CD4-positive, alpha-beta T cell treated with Interleukin-4 for 1 hour (primary cell): ENCODE data around the gene JUND.

Experiments
- DNase-seq, 2 donors: peaks; one replicate each; pipeline ENCODE4 v3.0.0-alpha.2; 2020 to 2022

Gene JUND

GRCh38 chr19:18308051-18308947, 26.9 kb upstream of the JUND start:
- no peak for DNase-seq

- DNase-seq, result peak; percentile 53 to 70
These were observed 25.9 kb upstream of the JUND start for GRCh38 chr19:18307271-18307681.

- no peak for DNase-seq
These were observed 25.5 kb upstream of the JUND start for GRCh38 chr19:18306888-18307260.

- no peak for DNase-seq
These were observed 24.9 kb upstream of the JUND start for GRCh38 chr19:18306209-18306887.

- peak; percentile 85 to 87 for DNase-seq
These were observed 23.3 kb upstream of the JUND start for GRCh38 chr19:18304458-18305310.

- DNase-seq, result no peak
These were observed 22.7 kb upstream of the JUND start for GRCh38 chr19:18304208-18304457.

- DNase-seq, result no peak
These were observed 20.3 kb upstream of the JUND start for GRCh38 chr19:18301718-18302111.

- DNase-seq, result peak in 1 of 2 donors; percentile 42
These were observed 19.7 kb upstream of the JUND start for GRCh38 chr19:18300930-18301717.

- DNase-seq, result no peak
These were observed 18.2 kb upstream of the JUND start for GRCh38 chr19:18299654-18300053.

GRCh38 chr19:18298601-18299000, 17.2 kb upstream of the JUND start:
- DNase-seq, result no peak

GRCh38 chr19:18297308-18297707, 15.9 kb upstream of the JUND start:
- no peak for DNase-seq

- DNase-seq, result no peak
These were observed 13.6 kb upstream of the JUND start for GRCh38 chr19:18295034-18295451.

GRCh38 chr19:18294467-18294864, 13.0 kb upstream of the JUND start:
- DNase-seq, result peak; percentile 94 to 95

GRCh38 chr19:18293642-18294466, 12.4 kb upstream of the JUND start:
- no peak for DNase-seq

GRCh38 chr19:18292810-18293641, 11.6 kb upstream of the JUND start:
- peak; percentile 61 for DNase-seq

- DNase-seq, result peak in 1 of 2 donors; percentile 46
These were observed 11.0 kb upstream of the JUND start for GRCh38 chr19:18292462-18292809.

- peak; percentile 84 to 91 for DNase-seq
These were observed 10.4 kb upstream of the JUND start for GRCh38 chr19:18291590-18292461.

GRCh38 chr19:18291019-18291524, 9.7 kb upstream of the JUND start:
- peak in 1 of 2 donors; percentile 44 for DNase-seq

- peak; percentile 94 to 95 for DNase-seq
These were observed 9.0 kb upstream of the JUND start for GRCh38 chr19:18290302-18291018.
